Erythroblast (primary cell): ENCODE measurements around the gene C2CD3.

Experiments
- GATA1 ChIP-seq: IDR thresholded peaks from 2 replicates; pipeline ENCODE4 v1.6.1; 2011; ENCODE audit warnings: low read depth, mild to moderate bottlenecking, control low read depth, low read length, moderate library complexity
- POLR2A ChIP-seq: IDR thresholded peaks from 2 replicates; pipeline ENCODE4 v1.6.1; 2011; ENCODE audit warnings: mild to moderate bottlenecking, low read length

GRCh38 chr11:74021998-74022397 lies 148.8 kb downstream of the C2CD3 start:
- no peak for TF ChIP-seq POLR2A
- TF ChIP-seq GATA1: no peak
